GM18858 (cell line): ENCODE data around the gene OCIAD2.
"Not testable (repeated sequence)": the region's sequence is repeated elsewhere in the genome, so short reads cannot be mapped to it uniquely, and the experiment has no call there.

Source experiments
- ATAC-seq: cut with Tn5 transposase; IDR thresholded peaks from one replicate; pipeline ENCODE4 v1.9.1; 2021; ENCODE audit not compliant: unreplicated experiment

Gene OCIAD2

GRCh38 chr4:48906206-48907173 is at the start of gene OCIAD2:
Gene OCIAD2 (minus strand): TSS chr4:48906774. CDS start chr4:48904549, 2,225 bp downstream.
- ATAC-seq: peak; percentile 93

- no peak for ATAC-seq
These were observed 47.7 kb upstream of the OCIAD2 start for GRCh38 chr4:48954314-48954713.

GRCh38 chr4:48949518-48950219 is 43.1 kb upstream of the OCIAD2 start:
- no peak for ATAC-seq

GRCh38 chr4:48949086-48949485 is 42.5 kb upstream of the OCIAD2 start:
- ATAC-seq: no peak

- no peak for ATAC-seq
These were observed 41.2 kb upstream of the OCIAD2 start for GRCh38 chr4:48947731-48948130.

- ATAC-seq: no peak
These were observed 39.4 kb upstream of the OCIAD2 start for GRCh38 chr4:48945981-48946380.

GRCh38 chr4:48944756-48945241 is 38.2 kb upstream of the OCIAD2 start:
- ATAC-seq: no peak

GRCh38 chr4:48944252-48944651 is 37.7 kb upstream of the OCIAD2 start:
- no peak for ATAC-seq

- no peak for ATAC-seq
These were observed 36.8 kb upstream of the OCIAD2 start for GRCh38 chr4:48943387-48943786.

- ATAC-seq: no peak
These were observed 33.2 kb upstream of the OCIAD2 start for GRCh38 chr4:48939785-48940184.

GRCh38 chr4:48938831-48939230 is 32.3 kb upstream of the OCIAD2 start:
- no peak for ATAC-seq

- ATAC-seq: no peak
These were observed 30.5 kb upstream of the OCIAD2 start for GRCh38 chr4:48937033-48937432.

- ATAC-seq: no peak
These were observed 24.9 kb upstream of the OCIAD2 start for GRCh38 chr4:48931459-48931858.

- no peak for ATAC-seq
These were observed 24.1 kb upstream of the OCIAD2 start for GRCh38 chr4:48930654-48931053.

GRCh38 chr4:48924416-48924815 is 17.8 kb upstream of the OCIAD2 start:
- ATAC-seq: no peak

GRCh38 chr4:48923065-48923464 is 16.5 kb upstream of the OCIAD2 start:
- not testable (repeated sequence) for ATAC-seq

GRCh38 chr4:48914311-48914710 is 7.7 kb upstream of the OCIAD2 start:
- no peak for ATAC-seq

GRCh38 chr4:48913346-48913745 is 6.8 kb upstream of the OCIAD2 start:
- no peak for ATAC-seq

GRCh38 chr4:48912349-48912748 is 5.8 kb upstream of the OCIAD2 start:
- ATAC-seq: no peak

GRCh38 chr4:48910511-48910910 is 3.9 kb upstream of the OCIAD2 start:
- no peak for ATAC-seq

- ATAC-seq: no peak
These were observed 3.1 kb upstream of the OCIAD2 start for GRCh38 chr4:48909697-48910096.

- no peak for ATAC-seq
These were observed 2.1 kb upstream of the OCIAD2 start for GRCh38 chr4:48908687-48909086.
